Upper lobe of left lung (tissue), 6 donors: ENCODE data around the gene RAB34. TPM values are rescaled to one million over a fixed set of nuclear protein-coding genes. Genes with fewer than 3 reads are reported as not detected.

Experiments
- ATAC-seq, 2 donors: fragments of 200-7000 bp; cut with Tn5 transposase; one replicate each; pipeline ENCODE4 v1.9.1; 2022; ENCODE audit warnings: mild to moderate bottlenecking in 2 of 2, moderate library complexity in 2 of 2; ENCODE audit not compliant: low FRiP score in 2 of 2
- DNase-seq, 2 donors: peaks; one replicate each; pipeline ENCODE4 v3.0.0-alpha.2; 2019 to 2020
- H3K27ac ChIP-seq, 4 donors: fragments of 200-600 bp; sonication (generic); one replicate each; pipeline ENCODE4 v1.5.1; 2016 to 2019
- H3K27me3 ChIP-seq, 4 donors: fragments of 200-600 bp; sonication (generic); one replicate each; pipeline ENCODE4 v1.5.1; 2017 to 2019
- H3K36me3 ChIP-seq, 4 donors: fragments of 200-600 bp; sonication (generic); one replicate each; pipeline ENCODE4 v1.5.1; 2016 to 2019
- H3K4me1 ChIP-seq, 4 donors: fragments of 200-600 bp; sonication (generic); one replicate each; pipeline ENCODE4 v1.5.1; 2018 to 2019
- H3K4me3 ChIP-seq, 4 donors: fragments of 200-600 bp; sonication (generic); one replicate each; pipeline ENCODE4 v1.5.1; 2017 to 2019; ENCODE audit warnings: mild to moderate bottlenecking in 2 of 4, moderate library complexity in 1 of 4
- H3K9me3 ChIP-seq, 4 donors: fragments of 200-600 bp; sonication (generic); one replicate each; pipeline ENCODE4 v1.5.1; 2018 to 2019
- EP300 ChIP-seq, 4 donors: sonication (generic); formaldehyde crosslinking; IDR thresholded peaks; one replicate each; pipeline ENCODE4 v1.5.1; 2017; ENCODE audit warnings: antibody characterized with exemption in 4 of 4, control low read depth in 2 of 4
- POLR2A ChIP-seq, 4 donors: fragments of 450-650 bp; IDR thresholded peaks; one replicate each; pipeline ENCODE4 v1.5.1; 2016 to 2017; ENCODE audit warnings: antibody characterized with exemption in 4 of 4, mild to moderate bottlenecking in 2 of 4
- POLR2AphosphoS5 ChIP-seq, 2 donors: sonication (generic); formaldehyde crosslinking; IDR thresholded peaks; one replicate each; pipeline ENCODE4 v1.5.1; 2017; ENCODE audit warnings: antibody characterized with exemption in 2 of 2
- WGBS, 2 donors: methylation state at CpG; one replicate each; pipeline ENCODE4 v1.1.5; 2017 to 2018; 5-methylcytosine and 5-hydroxymethylcytosine counted together
- total RNA-seq, 6 donors: library from RNA; depleted of rRNA in 4 of 6; stranded (reverse); fragments of >200 nt in 4 of 6; gene quantifications; one replicate each; pipeline versions ENCODE4 v1.1.0 to v1.2.1, GENCODE V29; 2016 to 2021
- TF ChIP-seq, protein P1 (sequence below), 6 experiments: fragments of 450-650 bp in 4 of 6; fragments of 200-600 bp in 2 of 6; sonication (generic) in 2 of 6; IDR thresholded peaks; one replicate each; pipeline ENCODE4 v1.5.1; 2016 to 2019; ENCODE audit warnings: antibody characterized with exemption in 6 of 6
- donor health status: DM: no; HTN: no; CAD: no; lungs with moderate emphysema.
- donor health status: DM: no; HTN: yes; CAD: no; lungs with severe emphysema.

RAB34 gene
- total RNA-seq, 6 donors from 2014 or later: 69.5 to 123 (median 85.5) TPM

DNA sequence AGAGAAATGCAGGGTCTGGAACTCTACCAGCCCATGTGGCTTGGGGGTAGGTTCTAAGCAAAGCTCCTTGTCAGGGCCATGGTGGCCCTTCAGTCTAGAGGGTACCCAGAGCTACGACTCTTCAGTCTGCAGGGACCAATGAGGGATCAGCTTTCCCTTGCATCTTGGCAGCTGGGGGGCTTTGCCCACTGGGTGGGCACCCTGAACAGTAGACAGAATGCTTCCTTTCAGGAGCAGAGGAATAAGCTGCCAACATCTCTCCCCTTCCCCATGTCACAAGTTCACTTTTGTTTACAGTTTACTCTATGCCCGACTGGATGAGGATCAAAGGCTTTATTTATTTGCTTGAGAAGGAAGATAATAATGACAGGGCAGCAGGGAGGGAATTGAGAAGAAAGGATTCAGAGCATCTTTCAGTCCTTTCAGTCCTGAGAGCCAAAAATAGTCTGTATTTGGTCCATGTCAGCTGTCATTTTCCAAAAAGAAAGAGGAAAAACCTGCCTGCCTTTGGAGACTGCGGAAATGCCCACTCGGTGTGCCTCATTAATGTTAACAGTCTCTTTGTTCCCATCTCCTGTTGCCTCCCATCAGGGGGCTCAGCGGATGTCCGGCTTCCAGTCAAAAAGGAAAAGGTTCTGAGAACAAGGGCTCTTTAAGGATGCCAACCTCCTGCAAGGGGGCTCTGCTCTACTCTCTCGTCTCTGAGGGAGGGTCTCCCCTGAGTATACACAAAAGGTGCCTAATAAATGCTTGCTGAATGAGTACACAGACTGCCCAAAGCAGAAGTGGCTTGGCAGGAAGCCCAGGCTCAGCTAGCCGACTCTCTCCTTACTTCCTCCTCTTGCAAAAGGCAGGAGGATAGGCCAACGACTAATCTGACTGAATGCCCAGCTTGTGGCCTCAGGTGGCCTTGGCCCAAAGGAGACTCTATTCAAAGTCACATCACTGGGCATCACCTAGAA, 43.2 kb upstream of the RAB34 start:
- Histone ChIP-seq H3K27ac (peak overlapping the region; percentile 2 to 65 (median 32)), H3K9me3 (no peaks in the 10 kb centered on the region), H3K4me3 (no peak overlapping the region), H3K4me1 (peaks cover 22 to 41% (median 31%) of the 10 kb centered on the region in 4 donors), H3K36me3 (peaks cover 13 to 45% (median 20%) of the 10 kb centered on the region in 4 donors), H3K27me3 (no peaks in the 10 kb centered on the region)
- TF ChIP-seq EP300 (IDR thresholded peaks at IDR 0.05): no peak
- peak in 1 of 2 donors; percentile 17 for TF ChIP-seq POLR2AphosphoS5 (IDR thresholded peaks at IDR 0.05)
- 28 to 33% methylated on average over 9 of the region's 9 CpGs for WGBS, 2 donors
- DNase-seq (peak in 1 of 2 donors; percentile 92), ATAC-seq (peak; percentile 27 to 51)

DNA sequence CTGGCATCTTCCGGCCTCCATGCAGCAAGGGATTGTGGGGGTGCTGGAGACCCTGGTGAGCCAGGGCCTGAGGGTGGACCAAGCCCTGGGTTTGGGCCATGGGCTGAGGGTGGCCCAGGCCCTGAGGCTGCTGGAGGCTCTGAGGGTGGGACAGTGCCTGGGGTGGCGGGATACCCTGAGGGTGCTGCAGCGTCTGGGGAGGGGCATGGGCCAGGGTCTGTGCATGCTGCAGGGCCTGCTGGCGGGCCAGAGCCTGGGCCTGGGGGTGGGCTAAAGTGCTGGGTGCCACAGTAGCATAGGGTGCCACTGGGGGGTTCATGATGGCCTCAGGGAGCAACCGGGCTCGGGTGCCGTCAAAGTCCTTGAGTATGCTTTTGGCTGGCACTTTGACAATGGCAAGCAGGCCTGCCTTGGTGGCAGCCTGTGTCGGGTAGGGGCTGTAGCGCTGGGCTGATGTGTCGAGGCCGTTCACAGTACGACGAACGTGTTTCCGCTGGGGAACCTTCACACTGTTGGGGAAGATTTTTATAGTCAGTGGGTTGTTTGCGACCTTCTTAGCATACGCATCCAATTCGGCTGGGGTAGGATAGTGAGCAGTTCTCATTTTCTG, 41.7 kb upstream of the RAB34 start:
- WGBS, 2 donors: 94 to 96% methylated on average over 14 to 18 of the region's 18 CpGs
- H3K27me3 ChIP-seq: no peaks in the 10 kb centered on the region
- H3K4me3 ChIP-seq: no peak overlapping the region
- no peaks in the 10 kb centered on the region for H3K9me3 ChIP-seq
- peaks cover 13 to 31% (median 18%) of the 10 kb centered on the region in 4 donors for H3K36me3 ChIP-seq
- ATAC-seq (peak in 1 of 2 donors; percentile 53), DNase-seq (peak; percentile 10 to 53)
- H3K4me1 ChIP-seq: peaks cover 22 to 41% (median 31%) of the 10 kb centered on the region in 4 donors
- TF ChIP-seq POLR2A (IDR thresholded peaks at IDR 0.05) (no peak), EP300 (IDR thresholded peaks at IDR 0.05) (no peak), POLR2AphosphoS5 (IDR thresholded peaks at IDR 0.05) (no peak)
- TF ChIP-seq, protein P1, sequence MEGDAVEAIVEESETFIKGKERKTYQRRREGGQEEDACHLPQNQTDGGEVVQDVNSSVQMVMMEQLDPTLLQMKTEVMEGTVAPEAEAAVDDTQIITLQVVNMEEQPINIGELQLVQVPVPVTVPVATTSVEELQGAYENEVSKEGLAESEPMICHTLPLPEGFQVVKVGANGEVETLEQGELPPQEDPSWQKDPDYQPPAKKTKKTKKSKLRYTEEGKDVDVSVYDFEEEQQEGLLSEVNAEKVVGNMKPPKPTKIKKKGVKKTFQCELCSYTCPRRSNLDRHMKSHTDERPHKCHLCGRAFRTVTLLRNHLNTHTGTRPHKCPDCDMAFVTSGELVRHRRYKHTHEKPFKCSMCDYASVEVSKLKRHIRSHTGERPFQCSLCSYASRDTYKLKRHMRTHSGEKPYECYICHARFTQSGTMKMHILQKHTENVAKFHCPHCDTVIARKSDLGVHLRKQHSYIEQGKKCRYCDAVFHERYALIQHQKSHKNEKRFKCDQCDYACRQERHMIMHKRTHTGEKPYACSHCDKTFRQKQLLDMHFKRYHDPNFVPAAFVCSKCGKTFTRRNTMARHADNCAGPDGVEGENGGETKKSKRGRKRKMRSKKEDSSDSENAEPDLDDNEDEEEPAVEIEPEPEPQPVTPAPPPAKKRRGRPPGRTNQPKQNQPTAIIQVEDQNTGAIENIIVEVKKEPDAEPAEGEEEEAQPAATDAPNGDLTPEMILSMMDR (IDR thresholded peaks at IDR 0.05): no peak
- peak overlapping the region in 1 of 4 donors; percentile 35 for H3K27ac ChIP-seq

DNA sequence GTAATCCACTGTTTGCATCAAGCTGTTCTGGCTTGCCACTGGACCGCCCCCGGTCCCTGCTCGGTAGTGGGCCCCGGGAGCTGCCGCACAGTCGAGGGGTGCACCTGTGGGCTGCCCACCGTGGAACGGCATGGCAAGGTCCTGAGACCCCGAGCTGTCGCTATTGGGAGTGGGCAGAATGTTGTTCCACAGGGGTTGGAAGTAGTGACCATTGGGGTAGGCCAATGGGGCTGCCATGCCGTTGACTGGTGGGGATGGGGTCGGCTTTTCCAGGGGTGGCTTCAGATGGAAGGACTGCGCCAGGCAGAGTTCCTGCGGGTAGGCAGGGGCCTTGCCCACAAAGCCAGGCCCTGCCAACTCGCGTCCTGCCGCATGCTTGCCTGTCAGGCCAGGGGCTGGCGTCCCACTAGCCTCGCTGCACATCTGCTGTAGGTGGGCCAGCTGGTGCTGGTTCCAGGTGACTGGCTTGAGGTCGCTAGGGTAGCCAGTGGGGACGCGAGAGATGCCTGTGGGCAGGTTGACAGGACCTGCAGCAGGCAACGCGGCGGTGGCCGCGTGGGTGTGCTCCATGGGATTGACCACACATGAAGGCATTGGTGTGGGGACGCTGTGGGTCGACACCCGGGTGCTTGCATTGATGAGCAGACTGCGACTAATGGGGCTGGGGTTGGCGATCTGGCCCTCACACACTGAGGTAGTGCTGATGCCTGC, 40.9 kb upstream of the RAB34 start:
- 95 to 100% methylated on average over 5 to 28 of the region's 32 CpGs for WGBS, 2 donors
- H3K36me3 ChIP-seq: peaks cover 13 to 31% (median 18%) of the 10 kb centered on the region in 4 donors
- peak overlapping the region in 1 of 4 donors; percentile 35 for H3K27ac ChIP-seq
- ATAC-seq: peak in 1 of 2 donors; percentile 27
- peaks cover 20 to 37% (median 26%) of the 10 kb centered on the region in 4 donors for H3K4me1 ChIP-seq
- H3K27me3 ChIP-seq: no peaks in the 10 kb centered on the region
- peak; percentile 20 to 76 for DNase-seq
- TF ChIP-seq POLR2A (IDR thresholded peaks at IDR 0.05) (no peak), POLR2AphosphoS5 (IDR thresholded peaks at IDR 0.05) (no peak), EP300 (IDR thresholded peaks at IDR 0.05) (no peak)
- TF ChIP-seq, protein P1 (IDR thresholded peaks at IDR 0.05): no peak
- no peaks in the 10 kb centered on the region for H3K9me3 ChIP-seq
- H3K4me3 ChIP-seq: no peak overlapping the region

DNA sequence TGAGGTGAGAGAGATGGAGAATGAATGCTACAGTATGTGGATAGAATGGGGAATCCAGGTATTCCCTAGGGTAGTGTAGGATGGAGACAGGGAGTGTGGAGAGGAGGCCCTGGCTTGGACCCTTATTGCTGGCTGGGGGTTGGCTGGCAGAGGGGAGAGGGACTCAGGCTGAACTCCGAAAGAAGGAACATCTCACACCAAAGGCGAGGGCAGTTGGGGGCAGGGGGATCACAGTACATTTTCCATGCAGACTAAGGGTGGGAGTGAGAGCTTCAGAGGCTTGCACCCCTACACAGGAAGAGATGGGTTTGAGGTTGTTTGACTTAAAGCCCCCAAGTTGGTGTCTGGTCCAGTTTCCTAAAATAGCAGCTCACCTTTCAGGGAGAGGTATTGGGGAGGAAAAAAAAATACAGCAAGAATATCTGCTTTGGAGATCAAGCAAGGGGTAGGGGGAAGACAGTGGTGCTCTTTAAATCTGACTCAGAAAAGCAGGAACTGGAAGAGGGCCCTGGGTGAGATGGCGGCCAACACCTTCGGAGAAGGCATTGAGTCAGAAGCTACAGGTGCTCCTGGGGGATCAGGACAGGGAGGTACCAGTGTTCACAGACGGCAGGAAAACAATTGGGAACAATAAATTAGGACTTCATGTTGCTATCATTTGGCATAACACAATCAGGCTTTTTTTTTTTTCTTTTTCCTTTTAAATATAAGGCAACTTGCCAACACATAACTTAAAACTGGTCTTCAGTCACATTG, 38.6 kb upstream of the RAB34 start:
- Histone ChIP-seq H3K9me3 (no peaks in the 10 kb centered on the region), H3K27me3 (no peaks in the 10 kb centered on the region), H3K4me3 (no peak overlapping the region), H3K27ac (no peak overlapping the region), H3K36me3 (peaks cover 13 to 31% (median 18%) of the 10 kb centered on the region in 4 donors), H3K4me1 (peaks cover 5 to 21% (median 14%) of the 10 kb centered on the region in 4 donors)
- WGBS, 2 donors: 81 to 83% methylated on average over 5 of the region's 5 CpGs
- TF ChIP-seq POLR2A (IDR thresholded peaks at IDR 0.05): no peak
- TF ChIP-seq, protein P1 (IDR thresholded peaks at IDR 0.05): no peak
- TF ChIP-seq EP300 (IDR thresholded peaks at IDR 0.05): no peak
- TF ChIP-seq POLR2AphosphoS5 (IDR thresholded peaks at IDR 0.05): no peak
- DNase-seq (no peak), ATAC-seq (no peak)
